Endothelial cell (in vitro differentiated cells): ENCODE results near the gene CNPPD1. TPM values are rescaled to one million over a fixed set of nuclear protein-coding genes. Genes with fewer than 3 reads are reported as not detected.

Experiments used
- DNase-seq: peaks from one replicate; pipeline ENCODE4 v3.0.0; 2021; ENCODE audit warnings: low spot score
- H3K27ac Mint-ChIP-seq: one replicate; pipeline ENCODE4 v1.8.0; 2021; ENCODE audit warnings: mixed read lengths, inconsistent platforms; ENCODE audit not compliant: unreplicated experiment
- H3K27me3 Mint-ChIP-seq: one replicate; pipeline ENCODE4 v1.8.0; 2021; ENCODE audit warnings: mild to moderate bottlenecking, moderate library complexity, mixed read lengths, inconsistent platforms; ENCODE audit not compliant: unreplicated experiment
- H3K36me3 Mint-ChIP-seq: one replicate; pipeline ENCODE4 v1.8.0; 2021; ENCODE audit warnings: mild to moderate bottlenecking, low read depth, mixed read lengths, inconsistent platforms; ENCODE audit not compliant: unreplicated experiment
- H3K4me1 Mint-ChIP-seq: one replicate; pipeline ENCODE4 v1.8.0; 2021; ENCODE audit warnings: mild to moderate bottlenecking, mixed read lengths, inconsistent platforms; ENCODE audit not compliant: unreplicated experiment
- H3K4me3 Mint-ChIP-seq: one replicate; pipeline ENCODE4 v1.8.0; 2021; ENCODE audit warnings: mild to moderate bottlenecking, mixed read lengths, inconsistent platforms; ENCODE audit not compliant: unreplicated experiment
- H3K9me3 Mint-ChIP-seq: one replicate; pipeline ENCODE4 v1.8.0; 2021; ENCODE audit warnings: mixed read lengths, inconsistent platforms; ENCODE audit not compliant: unreplicated experiment
- total RNA-seq: library from RNA; stranded (reverse); fragmentation: NEBNext Ultra II Directional; extraction: Animal tissue kit (Norgen Biotek cat#: 25700); gene quantifications from one replicate; pipeline ENCODE4 v1.2.1, GENCODE V29; 2021; ENCODE audit not compliant: unreplicated experiment
- TF ChIP-seq, protein P1 (sequence below): fragments of 200-600 bp; sonication (generic); IDR thresholded peaks from one replicate; pipeline ENCODE4 v1.5.0; 2021; ENCODE audit warnings: antibody characterized with exemption; ENCODE audit not compliant: unreplicated experiment

CNPPD1 gene
- total RNA-seq, 1 donor from 2014 or later: 47.1 TPM

GRCh38 chr2:219216535-219216915 is 39.8 kb upstream of the CNPPD1 start:
- Mint-ChIP-seq H3K27me3 (peaks cover 12% of the 10 kb centered on the region), H3K36me3 (peaks cover 9% of the 10 kb centered on the region), H3K4me3 (no peak overlapping the region), H3K4me1 (peaks cover 14% of the 10 kb centered on the region), H3K9me3 (no peaks in the 10 kb centered on the region), H3K27ac (no peak overlapping the region)
- TF ChIP-seq, protein P1, sequence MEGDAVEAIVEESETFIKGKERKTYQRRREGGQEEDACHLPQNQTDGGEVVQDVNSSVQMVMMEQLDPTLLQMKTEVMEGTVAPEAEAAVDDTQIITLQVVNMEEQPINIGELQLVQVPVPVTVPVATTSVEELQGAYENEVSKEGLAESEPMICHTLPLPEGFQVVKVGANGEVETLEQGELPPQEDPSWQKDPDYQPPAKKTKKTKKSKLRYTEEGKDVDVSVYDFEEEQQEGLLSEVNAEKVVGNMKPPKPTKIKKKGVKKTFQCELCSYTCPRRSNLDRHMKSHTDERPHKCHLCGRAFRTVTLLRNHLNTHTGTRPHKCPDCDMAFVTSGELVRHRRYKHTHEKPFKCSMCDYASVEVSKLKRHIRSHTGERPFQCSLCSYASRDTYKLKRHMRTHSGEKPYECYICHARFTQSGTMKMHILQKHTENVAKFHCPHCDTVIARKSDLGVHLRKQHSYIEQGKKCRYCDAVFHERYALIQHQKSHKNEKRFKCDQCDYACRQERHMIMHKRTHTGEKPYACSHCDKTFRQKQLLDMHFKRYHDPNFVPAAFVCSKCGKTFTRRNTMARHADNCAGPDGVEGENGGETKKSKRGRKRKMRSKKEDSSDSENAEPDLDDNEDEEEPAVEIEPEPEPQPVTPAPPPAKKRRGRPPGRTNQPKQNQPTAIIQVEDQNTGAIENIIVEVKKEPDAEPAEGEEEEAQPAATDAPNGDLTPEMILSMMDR: no peak
- no peak for DNase-seq

DNA sequence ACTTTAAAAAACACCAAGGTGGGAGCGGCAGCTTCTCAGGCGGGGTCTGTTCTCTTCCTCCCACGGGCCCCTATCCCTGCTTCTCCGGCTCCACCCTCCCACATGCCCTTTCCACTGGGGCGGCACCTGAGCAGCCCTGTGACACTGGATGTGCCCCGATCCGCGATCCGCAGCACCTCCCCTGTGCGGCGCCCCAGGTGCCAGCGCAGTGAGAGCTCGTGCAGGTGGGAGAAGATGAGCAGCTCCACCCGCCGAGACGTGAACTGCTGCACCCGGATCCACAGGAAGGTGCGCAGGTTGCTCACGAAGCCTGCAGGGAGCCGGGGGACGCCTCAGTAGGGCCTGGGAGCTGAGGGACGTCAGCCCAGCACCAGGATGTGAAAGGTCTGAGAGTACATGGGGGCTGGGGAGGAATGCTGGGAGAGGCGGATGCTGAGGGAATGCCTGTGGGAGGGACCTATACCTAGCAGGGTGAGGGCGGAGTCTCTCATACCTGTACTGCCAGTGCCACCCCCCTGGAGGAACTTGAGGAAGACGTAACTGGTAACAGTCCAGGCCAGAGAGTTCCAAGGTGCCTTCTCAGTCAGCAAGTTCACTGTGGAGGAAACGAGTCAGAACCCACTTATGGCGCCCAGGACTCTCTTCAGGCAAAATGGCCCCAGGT is 39.3 kb upstream of the CNPPD1 start:
- TF ChIP-seq, protein P1: no peak
- H3K9me3 Mint-ChIP-seq: no peaks in the 10 kb centered on the region
- no peak for DNase-seq
- H3K4me1 Mint-ChIP-seq: peaks cover 14% of the 10 kb centered on the region
- peaks cover 11% of the 10 kb centered on the region for H3K27me3 Mint-ChIP-seq
- peaks cover 4% of the 10 kb centered on the region for H3K36me3 Mint-ChIP-seq
- H3K4me3 Mint-ChIP-seq: no peak overlapping the region
- no peak overlapping the region for H3K27ac Mint-ChIP-seq

DNA sequence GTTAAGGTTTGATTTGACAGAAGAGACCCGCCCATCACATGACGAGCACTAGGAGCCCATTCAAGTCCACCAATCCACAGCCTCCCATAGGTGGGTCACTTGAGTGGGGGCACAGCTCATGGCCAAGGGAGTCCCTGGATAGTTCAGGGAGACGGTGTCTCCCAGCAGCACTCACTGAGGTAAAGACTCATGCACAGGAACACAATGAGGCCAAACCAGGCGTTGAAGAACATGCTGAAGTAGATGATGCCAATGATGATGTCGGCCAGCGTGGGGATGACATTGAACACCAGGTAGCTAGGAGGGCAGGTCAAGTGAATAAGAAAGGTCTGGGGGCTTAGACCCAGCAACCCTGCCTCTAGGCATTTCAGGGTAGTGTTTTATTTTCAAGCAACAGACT is 38.1 kb upstream of the CNPPD1 start:
- Mint-ChIP-seq H3K27me3 (peaks cover 11% of the 10 kb centered on the region), H3K4me3 (no peak overlapping the region), H3K4me1 (peaks cover 14% of the 10 kb centered on the region), H3K27ac (no peak overlapping the region), H3K36me3 (peaks cover 3% of the 10 kb centered on the region), H3K9me3 (no peaks in the 10 kb centered on the region)
- no peak for DNase-seq
- TF ChIP-seq, protein P1: no peak

DNA sequence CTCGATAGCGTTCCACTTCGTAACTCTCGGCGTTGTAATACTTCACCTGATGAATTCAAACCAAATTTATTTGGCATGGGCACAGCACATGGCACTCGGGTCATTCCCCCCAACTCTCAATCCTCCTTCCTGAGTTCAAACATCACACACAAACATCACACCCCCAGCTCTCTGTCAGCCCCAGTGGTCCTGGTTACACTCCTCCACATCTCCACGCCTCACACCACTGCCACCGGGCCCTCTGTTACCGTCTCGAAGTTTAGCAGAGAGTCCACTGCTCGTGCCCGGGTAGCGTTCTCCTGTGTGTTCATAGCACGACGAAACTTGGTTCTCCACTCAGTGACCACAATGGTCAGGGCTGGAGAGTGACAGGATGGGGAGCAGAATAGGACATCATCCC is 37.4 kb upstream of the CNPPD1 start:
- Mint-ChIP-seq H3K4me1 (peaks cover 8% of the 10 kb centered on the region), H3K9me3 (no peaks in the 10 kb centered on the region), H3K36me3 (peaks cover 3% of the 10 kb centered on the region), H3K4me3 (no peak overlapping the region), H3K27me3 (peaks cover 11% of the 10 kb centered on the region), H3K27ac (no peak overlapping the region)
- TF ChIP-seq, protein P1: no peak
- DNase-seq: no peak

DNA sequence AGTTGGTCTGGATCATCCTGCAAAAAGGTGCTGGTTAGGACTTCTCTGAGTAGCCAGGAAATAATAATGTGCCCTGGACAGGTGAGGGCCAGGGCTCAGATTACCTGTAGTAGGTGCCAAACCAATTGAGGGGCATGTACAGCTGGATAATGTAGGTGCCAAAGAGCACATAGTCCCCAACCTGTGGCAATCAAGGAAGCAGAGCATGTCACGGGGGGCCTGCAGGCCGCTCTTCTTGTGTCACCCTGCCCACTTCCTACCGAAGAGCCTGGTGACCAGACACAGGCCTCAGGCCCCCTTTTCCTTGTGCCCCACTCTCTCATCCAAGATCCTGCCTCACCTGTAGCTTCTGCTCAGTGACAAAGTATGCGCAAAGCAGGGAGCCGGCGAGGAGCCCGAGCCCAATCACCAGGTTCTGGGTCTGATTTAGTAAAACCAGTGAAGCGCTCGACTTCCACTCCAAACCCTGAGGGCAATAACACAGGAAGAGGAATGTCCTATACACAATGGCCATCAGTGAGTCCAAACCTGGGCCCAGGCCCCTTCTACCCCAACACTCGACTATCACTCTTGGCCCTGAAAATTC is 36.9 kb upstream of the CNPPD1 start:
- Mint-ChIP-seq H3K4me1 (peaks cover 6% of the 10 kb centered on the region), H3K27me3 (peaks cover 11% of the 10 kb centered on the region), H3K9me3 (no peaks in the 10 kb centered on the region), H3K27ac (no peak overlapping the region), H3K4me3 (no peak overlapping the region), H3K36me3 (peaks cover 5% of the 10 kb centered on the region)
- TF ChIP-seq, protein P1: no peak
- no peak for DNase-seq
